ENCODE measurements around the gene CAMTA1.

DNA sequence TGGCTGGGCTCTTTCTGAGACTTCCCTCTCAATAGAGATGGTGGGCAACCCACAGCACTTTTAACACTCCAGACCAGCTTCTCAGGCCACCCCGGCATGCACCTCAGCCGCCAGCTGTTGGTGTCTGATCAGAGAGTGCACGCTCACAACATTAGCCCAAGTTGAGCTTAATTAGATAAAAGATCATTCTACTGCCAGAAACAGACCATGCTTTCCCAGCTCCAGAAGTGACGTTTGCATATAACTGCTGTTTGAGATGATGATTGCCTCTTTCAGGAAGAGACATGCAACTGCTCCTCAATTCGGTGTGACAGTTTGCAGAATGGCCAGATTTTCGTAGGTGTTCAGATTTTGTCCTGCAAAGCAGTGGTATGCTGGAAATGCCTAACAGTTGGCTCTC, 700.6 kb downstream of the CAMTA1 start:
- TF ChIP-seq, protein P1, sequence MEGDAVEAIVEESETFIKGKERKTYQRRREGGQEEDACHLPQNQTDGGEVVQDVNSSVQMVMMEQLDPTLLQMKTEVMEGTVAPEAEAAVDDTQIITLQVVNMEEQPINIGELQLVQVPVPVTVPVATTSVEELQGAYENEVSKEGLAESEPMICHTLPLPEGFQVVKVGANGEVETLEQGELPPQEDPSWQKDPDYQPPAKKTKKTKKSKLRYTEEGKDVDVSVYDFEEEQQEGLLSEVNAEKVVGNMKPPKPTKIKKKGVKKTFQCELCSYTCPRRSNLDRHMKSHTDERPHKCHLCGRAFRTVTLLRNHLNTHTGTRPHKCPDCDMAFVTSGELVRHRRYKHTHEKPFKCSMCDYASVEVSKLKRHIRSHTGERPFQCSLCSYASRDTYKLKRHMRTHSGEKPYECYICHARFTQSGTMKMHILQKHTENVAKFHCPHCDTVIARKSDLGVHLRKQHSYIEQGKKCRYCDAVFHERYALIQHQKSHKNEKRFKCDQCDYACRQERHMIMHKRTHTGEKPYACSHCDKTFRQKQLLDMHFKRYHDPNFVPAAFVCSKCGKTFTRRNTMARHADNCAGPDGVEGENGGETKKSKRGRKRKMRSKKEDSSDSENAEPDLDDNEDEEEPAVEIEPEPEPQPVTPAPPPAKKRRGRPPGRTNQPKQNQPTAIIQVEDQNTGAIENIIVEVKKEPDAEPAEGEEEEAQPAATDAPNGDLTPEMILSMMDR (optimal IDR thresholded peaks at IDR 0.05 in 1 of 3, IDR thresholded peaks at IDR 0.05 in 1 of 3, conservative IDR thresholded peaks at IDR 0.05 in 1 of 3; ENCODE audit: extremely low read depth in 1 of 3, insufficient read depth in 2 of 3, low read length in 3 of 3): no peak
- no peak for TF ChIP-seq EZH2 (IDR thresholded peaks at IDR 0.05; ENCODE audit: low read length)

All from keratinocyte (primary cell).